PC-9 (cell line): ENCODE results near the gene WDR27.

Source experiments
- CTCF ChIP-seq: fragments of 200-600 bp; sonication (generic); conservative IDR thresholded peaks from 2 replicates; pipeline ENCODE4 v1.6.1; 2017; ENCODE audit warnings: mixed run types, antibody characterized with exemption, mild to moderate bottlenecking, moderate library complexity
- EZH2 ChIP-seq: fragments of 200-600 bp; sonication (generic); IDR thresholded peaks from 2 replicates; pipeline ENCODE4 v1.8.0; 2017; ENCODE audit warnings: antibody characterized with exemption, low read depth

GRCh38 chr6:169729961-169730360 is 28.1 kb upstream of the WDR27 start:
- no peak for TF ChIP-seq CTCF
- TF ChIP-seq EZH2, result no peak
